GM12878 (cell line): Measurements from ENCODE around the gene NAV2. TPM values are rescaled to one million over a fixed set of nuclear protein-coding genes. Genes with fewer than 3 reads are reported as not detected.

Experiments
- ATAC-seq: fragments of 200-7000 bp; cut with Tn5 transposase; 3 replicates; pipeline ENCODE4 v1.9.1; 2020; ENCODE audit warnings: mild to moderate bottlenecking, moderate library complexity
- BruUV-seq: library from RNA; stranded (reverse); fragments of 400-500 nt; replicated peaks from 2 replicates; lab custom pipeline; 2021; lab: Mats Ljungman, UMichigan
- CTCF ChIA-PET: fragments of 300-600 bp; sonication (Branson Sonifier 250); formaldehyde crosslinking; extraction: SDS; loops from one replicate; lab custom pipeline; 2021; ENCODE audit warnings: inconsistent platforms; lab: Yijun Ruan, JAX
- POLR2A ChIA-PET: fragments of 350-600 bp; formaldehyde crosslinking; extraction: SDS; loops from one replicate; lab custom pipeline; 2021; ENCODE audit warnings: inconsistent platforms; lab: Charles Lee
- RAD21 ChIA-PET: fragments of 300-600 bp; sonication (Branson Sonifier 250); formaldehyde crosslinking; loops from one replicate; lab custom pipeline; 2023; ENCODE audit warnings: antibody characterized with exemption; ENCODE audit not compliant: unreplicated experiment; lab: Charles Lee
- SMC1A ChIA-PET: fragments of 300-600 bp; sonication (Branson Sonifier 250); formaldehyde crosslinking; loops from one replicate; lab custom pipeline; 2023; ENCODE audit not compliant: unreplicated experiment, uncharacterized antibody; lab: Charles Lee
- DNase-seq: peaks from one replicate; pipeline ENCODE4 v3.0.0-alpha.2; 2011; ENCODE audit warnings: low read depth, low spot score
- FAIRE-seq: peaks from 3 replicates; lab custom pipeline; 2011; peaks lifted over from hg19 to GRCh38; lab: Jason Lieb, UNC
- H2AFZ ChIP-seq: 2 replicates; pipeline ENCODE4 v1.6.0; 2011; ENCODE audit warnings: low read depth, low read length, control low read depth; ENCODE audit not compliant: control insufficient read depth
- H3K27ac ChIP-seq: 2 replicates; pipeline ENCODE4 v1.5.1; 2011; ENCODE audit warnings: control low read depth; ENCODE audit not compliant: control insufficient read depth, insufficient read depth
- H3K27me3 ChIP-seq, 2 experiments: replicated peaks in 1 of 2; 2 replicates each; pipeline versions ENCODE4 v1.6.0 to v1.6.1; 2011; ENCODE audit warnings: low read length in 1 of 2; ENCODE audit not compliant: control insufficient read depth in 2 of 2, insufficient read depth in 2 of 2
- H3K36me3 ChIP-seq, 2 experiments: 2 replicates each; pipeline ENCODE4 v1.5.1; 2011; ENCODE audit warnings: low read length in 1 of 2; ENCODE audit not compliant: control insufficient read depth in 2 of 2, insufficient read depth in 2 of 2
- H3K4me1 ChIP-seq: 2 replicates; pipeline ENCODE4 v1.6.1; 2011; ENCODE audit warnings: mild to moderate bottlenecking, low read length, moderate library complexity, mixed read lengths; ENCODE audit not compliant: control insufficient read depth, insufficient read depth
- H3K4me2 ChIP-seq: 2 replicates; pipeline ENCODE4 v1.6.0; 2011; ENCODE audit warnings: control low read depth; ENCODE audit not compliant: control insufficient read depth, insufficient read depth
- H3K4me3 ChIP-seq: fragments of 200-600 bp; sonication (generic); 2 replicates; pipeline ENCODE4 v1.5.1; 2016
- H3K79me2 ChIP-seq: 2 replicates; pipeline ENCODE4 v1.6.0; 2011; ENCODE audit warnings: low read length; ENCODE audit not compliant: control insufficient read depth, insufficient read depth
- H3K9ac ChIP-seq: 2 replicates; pipeline ENCODE4 v1.8.0; 2011; ENCODE audit warnings: low read length, control low read depth, mixed read lengths; ENCODE audit not compliant: control insufficient read depth, insufficient read depth
- H3K9me3 ChIP-seq: replicated peaks from 3 replicates; pipeline ENCODE4 v1.5.1; 2011; ENCODE audit warnings: mild to moderate bottlenecking, low read length; ENCODE audit not compliant: control insufficient read depth, insufficient read depth
- H4K20me1 ChIP-seq: 2 replicates; pipeline ENCODE4 v1.6.0; 2011; ENCODE audit not compliant: control insufficient read depth, insufficient read depth
- CUX1 ChIP-seq: IDR thresholded peaks from 2 replicates; pipeline ENCODE4 v1.6.1; 2012; ENCODE audit warnings: improper control_type of control experiment, low read depth, low read length; ENCODE audit not compliant: insufficient replicate concordance
- NFIC ChIP-seq: IDR thresholded peaks from 2 replicates; pipeline ENCODE4 v1.6.1; 2012; ENCODE audit warnings: low read depth, mild to moderate bottlenecking, inconsistent platforms, low read length, moderate library complexity
- NR2C2 ChIP-seq: IDR thresholded peaks from 2 replicates; pipeline ENCODE4 v1.6.1; 2011; ENCODE audit warnings: borderline replicate concordance, low read depth; ENCODE audit not compliant: control insufficient read depth, insufficient read length
- PAX8 ChIP-seq: fragments of 450-650 bp; IDR thresholded peaks from 2 replicates; pipeline ENCODE4 v1.6.1; 2017; ENCODE audit warnings: mild to moderate bottlenecking, moderate library complexity
- POLR2AphosphoS5 ChIP-seq: IDR thresholded peaks from 2 replicates; pipeline ENCODE4 v1.6.1; 2011; ENCODE audit warnings: mild to moderate bottlenecking, low read length, inconsistent platforms
- YY1 ChIP-seq: IDR thresholded peaks from 2 replicates; pipeline ENCODE4 v1.6.1; 2011; ENCODE audit warnings: low read depth, mild to moderate bottlenecking, low read length
- ZBTB11 ChIP-seq: fragments of 450-650 bp; formaldehyde crosslinking; IDR thresholded peaks from 2 replicates; pipeline ENCODE4 v1.5.0; 2022; ENCODE audit warnings: mild to moderate bottlenecking, missing genetic modification characterization
- ZNF207 ChIP-seq: fragments of 450-650 bp; IDR thresholded peaks from 2 replicates; pipeline ENCODE4 v1.6.1; 2014; ENCODE audit warnings: antibody characterized with exemption, mild to moderate bottlenecking, borderline replicate concordance
- WGBS: methylation state at CpG from one replicate; pipeline ENCODE4 v1.1.6; 2016; ENCODE audit warnings: low lambda C conversion rate; ENCODE audit not compliant: insufficient replicate concordance, insufficient coverage; ENCODE audit errors: missing lambda C conversion rate; 5-methylcytosine and 5-hydroxymethylcytosine counted together
- in situ Hi-C: fragments of 300-500 bp; cut with MboI; formaldehyde crosslinking; loops from 9 replicates; pipeline ENCODE4 v1.14.3; 2018; ENCODE audit warnings: mixed read lengths
- intact Hi-C: fragments of 100-400 bp; cut with micrococcal nuclease; formaldehyde crosslinking; loops from one replicate; pipeline ENCODE4 v1.14.2; 2022; ENCODE audit not compliant: unreplicated experiment
- polyA plus RNA-seq, 11 experiments: library from polyadenylated mRNA; depleted of rRNA in 4 of 11; unstranded in 6 of 11; stranded (reverse) in 5 of 11; fragments of >200 nt; fragmentation: Nextera tagmentation in 4 of 11; fragmentation: Illumina TruSeq in 1 of 11; extraction: Ambion mirVana in 4 of 11; extraction: Trizol in 1 of 11; gene quantifications; 1 replicate in 1 of 11; 2 replicates in 10 of 11; pipeline versions ENCODE4 v1.2.1 to v1.2.3, GENCODE V29; 2011 to 2016; ENCODE audit warnings: inconsistent platforms in 2 of 11, missing spikeins in 2 of 11, low read depth in 1 of 11
- total RNA-seq, 4 experiments: library from RNA; depleted of rRNA in 3 of 4; stranded (reverse); fragments of >200 nt in 3 of 4; fragmentation: Illumina TruSeq in 1 of 4; extraction: Trizol in 1 of 4; gene quantifications; 2 replicates each; pipeline versions ENCODE4 v1.2.1 to v1.2.3, GENCODE V29; 2013 to 2021
- TF ChIP-seq, protein P1 (sequence below): IDR thresholded peaks from 2 replicates; pipeline ENCODE4 v1.6.1; 2012; ENCODE audit warnings: low read length, inconsistent platforms

Gene NAV2
- total and polyA plus RNA-seq, 10 of the 15 experiments (the other 5 are each of a cell fraction or from before 2014, with no cell fraction given), result 0.35 to 6.1 (median 1.1) TPM

GRCh38 chr11:20156280-20156875 lies 443.7 kb downstream of the NAV2 start:
- ChIA-PET SMC1A (no interaction called here), POLR2A (no interaction called here), RAD21 (no interaction called here), CTCF (no interaction called here)
- H3K9ac ChIP-seq, result no peak overlapping the region
- H3K4me1 ChIP-seq, result no peaks in the 10 kb centered on the region; the same call in 1 of the 2 replicates
- no TSS peak for BruUV-seq
- intact Hi-C loops (no loop called here), in situ Hi-C loops (no loop called here)
- FAIRE-seq (no peak), ATAC-seq (peak; percentile 29; the same call in 1 of the 3 replicates), DNase-seq (no peak)
- no peaks in the 10 kb centered on the region for H3K79me2 ChIP-seq
- H3K36me3 ChIP-seq, result no peaks in the 10 kb centered on the region
- H4K20me1 ChIP-seq, result no peaks in the 10 kb centered on the region
- no peaks in the 10 kb centered on the region; the same call in 2 of the 3 replicates for H3K9me3 ChIP-seq
- WGBS, result 33% methylated on average over 22 of the region's 51 CpGs
- peaks cover 6 to 13% of the 10 kb centered on the region in 2 experiments for H3K27me3 ChIP-seq
- H2AFZ ChIP-seq, result no peak overlapping the region
- no peak overlapping the region for H3K27ac ChIP-seq
- H3K4me2 ChIP-seq, result peak overlapping the region; percentile 17; the same call in 1 of the 2 replicates
- TF ChIP-seq YY1 (no peak), NR2C2 (no peak), PAX8 (no peak), ZNF207 (no peak), POLR2AphosphoS5 (no peak), NFIC (no peak), CUX1 (no peak), ZBTB11 (no peak)
- TF ChIP-seq, protein P1, sequence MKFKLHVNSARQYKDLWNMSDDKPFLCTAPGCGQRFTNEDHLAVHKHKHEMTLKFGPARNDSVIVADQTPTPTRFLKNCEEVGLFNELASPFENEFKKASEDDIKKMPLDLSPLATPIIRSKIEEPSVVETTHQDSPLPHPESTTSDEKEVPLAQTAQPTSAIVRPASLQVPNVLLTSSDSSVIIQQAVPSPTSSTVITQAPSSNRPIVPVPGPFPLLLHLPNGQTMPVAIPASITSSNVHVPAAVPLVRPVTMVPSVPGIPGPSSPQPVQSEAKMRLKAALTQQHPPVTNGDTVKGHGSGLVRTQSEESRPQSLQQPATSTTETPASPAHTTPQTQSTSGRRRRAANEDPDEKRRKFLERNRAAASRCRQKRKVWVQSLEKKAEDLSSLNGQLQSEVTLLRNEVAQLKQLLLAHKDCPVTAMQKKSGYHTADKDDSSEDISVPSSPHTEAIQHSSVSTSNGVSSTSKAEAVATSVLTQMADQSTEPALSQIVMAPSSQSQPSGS, result no peak
- no peak overlapping the region for H3K4me3 ChIP-seq
